Measurements from ENCODE around the gene ITPK1. TPM values are rescaled to one million over a fixed set of nuclear protein-coding genes. Genes with fewer than 3 reads are reported as not detected.

Gene ITPK1
- polyA plus RNA-seq, 6 donors from 2014 or later: 8.5 to 20.1 (median 16.2) TPM

Other genes starting within 250 kb of the ITPK1 start
- gene CHGA, start 192.8 kb downstream of the ITPK1 start, polyA plus RNA-seq (ENCODE audit: low read depth in 6 of 6): not detected
- gene MOAP1, start 69.0 kb upstream of the ITPK1 start, polyA plus RNA-seq (ENCODE audit: low read depth in 6 of 6): 100 to 1,000 TPM in 1 of 6 donors, 10 to 100 TPM in 5; 64.6 to 100 (median 82.0) TPM
- gene LYSET, start 69.4 kb upstream of the ITPK1 start, polyA plus RNA-seq (ENCODE audit: low read depth in 6 of 6): 10 to 100 TPM; 33.0 to 71.6 (median 58.6) TPM
- 10 to 100 TPM; 15.8 to 23.5 (median 21.6) TPM for gene GON7, start 91.1 kb upstream of the ITPK1 start, polyA plus RNA-seq (ENCODE audit: low read depth in 6 of 6)
- 10 to 100 TPM; 31.7 to 45.5 (median 38.6) TPM for gene UBR7, start 91.3 kb upstream of the ITPK1 start, polyA plus RNA-seq (ENCODE audit: low read depth in 6 of 6)
- 10 to 100 TPM in 2 of 6 donors, 1 to 10 TPM in 4; 7.0 to 12.1 (median 9.6) TPM for gene BTBD7, start 217.1 kb upstream of the ITPK1 start, polyA plus RNA-seq (ENCODE audit: low read depth in 6 of 6)
- gene COX8C, start 231.3 kb upstream of the ITPK1 start, polyA plus RNA-seq (ENCODE audit: low read depth in 6 of 6): not detected

Data from naive B cell (primary cell).